Activated CD8-positive, alpha-beta T cell treated with anti-CD3 and anti-CD28 coated beads, Interleukin-2, amount 10 ng/mL, durations not matched to agents 7 days and 5 days (primary cell): ENCODE results near the gene YWHAH. TPM values are rescaled to one million over a fixed set of nuclear protein-coding genes. Genes with fewer than 3 reads are reported as not detected.

Experiments
- ATAC-seq: fragments of 150-1000 bp; cut with Tn5 transposase; one replicate; pipeline ENCODE4 v1.10.0; 2021; ENCODE audit warnings: moderate library complexity
- CTCF ChIA-PET: fragments of 350-600 bp; sonication (Branson Sonifier 250); formaldehyde crosslinking; loops from one replicate; lab custom pipeline; 2021; ENCODE audit warnings: antibody characterized with exemption; lab: Charles Lee
- POLR2A ChIA-PET: fragments of 350-600 bp; sonication (Branson Sonifier 250); formaldehyde crosslinking; loops from one replicate; lab custom pipeline; 2021; ENCODE audit warnings: antibody characterized with exemption; lab: Charles Lee
- DNase-seq: peaks from one replicate; pipeline ENCODE4 v3.0.0-alpha.2; 2020
- H3K27ac Mint-ChIP-seq: one replicate; pipeline ENCODE4 v1.8.0; 2021; ENCODE audit warnings: mild to moderate bottlenecking, mixed read lengths
- H3K27me3 Mint-ChIP-seq: one replicate; pipeline ENCODE4 v1.8.0; 2021; ENCODE audit warnings: low read depth, mixed read lengths
- H3K36me3 Mint-ChIP-seq: one replicate; pipeline ENCODE4 v1.8.0; 2021; ENCODE audit warnings: low read depth, mixed read lengths
- H3K4me1 Mint-ChIP-seq: one replicate; pipeline ENCODE4 v1.8.0; 2021; ENCODE audit warnings: low read depth, mixed read lengths
- H3K4me3 Mint-ChIP-seq: one replicate; pipeline ENCODE4 v1.8.0; 2021; ENCODE audit warnings: mild to moderate bottlenecking, mixed read lengths
- H3K9me3 Mint-ChIP-seq: one replicate; pipeline ENCODE4 v1.8.0; 2022; ENCODE audit warnings: mixed read lengths; ENCODE audit not compliant: insufficient read depth
- total RNA-seq, 2 experiments: library from RNA; stranded (reverse); gene quantifications; one replicate each; pipeline ENCODE4 v1.2.3, GENCODE V29; 2021

Gene YWHAH
- total RNA-seq, result 100 to 1,000 TPM; 248 to 251 TPM

GRCh38 chr22:31943978-31944699, at the start of gene YWHAH:
Gene YWHAH, plus strand, starts transcription at chr22:31944535. Its CDS starts 199 bp downstream, at chr22:31944734.
- no peaks in the 10 kb centered on the region for H3K9me3 Mint-ChIP-seq
- no peaks in the 10 kb centered on the region for H3K27me3 Mint-ChIP-seq
- ChIA-PET CTCF (interaction anchor here (1.9 to 7.2 kb wide), 3 partner anchors 26 to 281 kb away, joined by 8 to 89 read pairs (median 8); partner anchors contain the start of gene PISD), POLR2A (interaction anchor here (0.8 kb wide), 1 partner anchor 267 kb away, joined by 3 read pairs; no protein-coding TSS in a partner anchor)
- H3K27ac Mint-ChIP-seq, result peak within 1 kb of the TSS; percentile 97
- ATAC-seq (peak; percentile 79), DNase-seq (peak; percentile 96)
- H3K4me1 Mint-ChIP-seq, result peaks cover 35% of the 10 kb centered on the region
- H3K4me3 Mint-ChIP-seq, result peak within 1 kb of the TSS; percentile 93
- peaks cover 20% of the 10 kb centered on the region for H3K36me3 Mint-ChIP-seq

- no peaks in the 10 kb centered on the region for H3K27me3 Mint-ChIP-seq
- H3K4me3 Mint-ChIP-seq, result no peak overlapping the region
- H3K27ac Mint-ChIP-seq, result no peak overlapping the region
- no peaks in the 10 kb centered on the region for H3K9me3 Mint-ChIP-seq
- H3K4me1 Mint-ChIP-seq, result peaks cover 4% of the 10 kb centered on the region
- DNase-seq (no peak), ATAC-seq (no peak)
- ChIA-PET POLR2A (no interaction called here), CTCF (interaction anchor here (0.9 to 1.0 kb wide), 2 partner anchors 75 to 230 kb away, joined by 3 to 4 read pairs; no protein-coding TSS in a partner anchor)
- H3K36me3 Mint-ChIP-seq, result peaks cover 15% of the 10 kb centered on the region
Measured at GRCh38 chr22:31895411-31896123, 48.8 kb upstream of the YWHAH start.

- POLR2A ChIA-PET, result no interaction called here
- CTCF ChIA-PET, result interaction anchor here (0.9 to 1.0 kb wide), 2 partner anchors 74 to 231 kb away, joined by 3 to 4 read pairs; no protein-coding TSS in a partner anchor
- no peak overlapping the region for H3K27ac Mint-ChIP-seq
- H3K9me3 Mint-ChIP-seq, result no peaks in the 10 kb centered on the region
- no peaks in the 10 kb centered on the region for H3K27me3 Mint-ChIP-seq
- no peak overlapping the region for H3K4me3 Mint-ChIP-seq
- H3K36me3 Mint-ChIP-seq, result peaks cover 15% of the 10 kb centered on the region
- no peak for DNase-seq
- ATAC-seq, result no peak
- no peaks in the 10 kb centered on the region for H3K4me1 Mint-ChIP-seq
Measured at GRCh38 chr22:31896472-31896871, 47.9 kb upstream of the YWHAH start.

DNA sequence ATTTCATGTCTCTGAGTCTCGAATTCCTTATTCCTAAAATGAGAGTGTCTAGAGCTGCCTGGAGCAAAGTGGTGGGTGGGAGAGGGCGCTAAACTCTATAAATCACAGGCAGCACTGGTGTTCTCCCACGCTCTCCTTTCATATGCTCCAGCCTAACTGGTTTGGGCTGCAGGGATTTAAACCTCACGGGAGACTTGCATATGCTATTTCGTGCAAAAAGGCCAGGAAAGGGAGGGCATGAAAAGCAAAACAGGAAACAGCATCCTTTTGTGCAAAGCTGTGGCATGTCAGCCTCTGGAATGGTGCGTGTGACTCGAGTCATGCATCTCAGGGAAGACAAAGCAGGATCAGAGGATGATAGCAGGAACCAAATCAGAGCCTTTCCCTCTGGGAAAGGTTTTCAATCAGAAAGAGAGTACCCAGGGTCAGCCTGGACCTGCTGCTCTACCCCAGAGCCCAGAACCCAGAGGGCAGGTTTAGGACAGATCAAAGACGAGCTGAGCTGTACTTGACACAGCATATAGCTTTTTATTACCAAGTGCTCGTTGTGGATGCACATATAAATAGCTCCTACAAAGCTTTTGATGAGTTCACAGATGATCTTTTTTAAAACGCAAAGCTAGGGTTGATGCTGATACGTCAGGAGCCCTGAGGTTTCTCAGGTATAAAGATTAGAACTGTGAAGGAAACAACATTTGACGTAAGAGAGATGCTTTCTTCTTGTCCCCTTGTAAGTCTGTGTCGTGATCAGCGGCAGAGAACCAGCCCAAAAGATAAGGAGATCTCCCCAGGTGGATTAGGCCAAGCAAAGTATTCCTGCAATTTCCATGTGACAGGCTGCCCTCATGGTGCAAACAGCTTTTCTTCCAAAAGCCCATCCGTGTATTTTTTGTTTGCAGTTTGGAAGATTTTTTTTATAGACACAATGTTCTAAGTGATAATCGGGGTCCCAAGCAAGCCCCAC, 46.2 kb upstream of the YWHAH start:
- no peaks in the 10 kb centered on the region for H3K27me3 Mint-ChIP-seq
- no peak overlapping the region for H3K4me3 Mint-ChIP-seq
- CTCF ChIA-PET, result no interaction called here
- peak overlapping the region; percentile 23 for H3K27ac Mint-ChIP-seq
- DNase-seq (no peak), ATAC-seq (no peak)
- no peaks in the 10 kb centered on the region for H3K9me3 Mint-ChIP-seq
- H3K36me3 Mint-ChIP-seq, result peaks cover 14% of the 10 kb centered on the region
- H3K4me1 Mint-ChIP-seq, result no peaks in the 10 kb centered on the region
- POLR2A ChIA-PET, result no interaction called here

GRCh38 chr22:31898926-31899325, 45.4 kb upstream of the YWHAH start:
- ATAC-seq, result no peak
- no peaks in the 10 kb centered on the region for H3K27me3 Mint-ChIP-seq
- no peak overlapping the region for H3K27ac Mint-ChIP-seq
- DNase-seq, result no peak
- ChIA-PET CTCF (no interaction called here), POLR2A (no interaction called here)
- H3K36me3 Mint-ChIP-seq, result peaks cover 13% of the 10 kb centered on the region
- H3K4me3 Mint-ChIP-seq, result no peak overlapping the region
- no peaks in the 10 kb centered on the region for H3K9me3 Mint-ChIP-seq
- no peaks in the 10 kb centered on the region for H3K4me1 Mint-ChIP-seq

GRCh38 chr22:31899669-31900068, 44.7 kb upstream of the YWHAH start:
- H3K36me3 Mint-ChIP-seq, result peaks cover 12% of the 10 kb centered on the region
- ChIA-PET POLR2A (no interaction called here), CTCF (no interaction called here)
- H3K9me3 Mint-ChIP-seq, result no peaks in the 10 kb centered on the region
- DNase-seq (no peak), ATAC-seq (no peak)
- no peaks in the 10 kb centered on the region for H3K27me3 Mint-ChIP-seq
- no peak overlapping the region for H3K27ac Mint-ChIP-seq
- H3K4me3 Mint-ChIP-seq, result no peak overlapping the region
- H3K4me1 Mint-ChIP-seq, result no peaks in the 10 kb centered on the region

DNA sequence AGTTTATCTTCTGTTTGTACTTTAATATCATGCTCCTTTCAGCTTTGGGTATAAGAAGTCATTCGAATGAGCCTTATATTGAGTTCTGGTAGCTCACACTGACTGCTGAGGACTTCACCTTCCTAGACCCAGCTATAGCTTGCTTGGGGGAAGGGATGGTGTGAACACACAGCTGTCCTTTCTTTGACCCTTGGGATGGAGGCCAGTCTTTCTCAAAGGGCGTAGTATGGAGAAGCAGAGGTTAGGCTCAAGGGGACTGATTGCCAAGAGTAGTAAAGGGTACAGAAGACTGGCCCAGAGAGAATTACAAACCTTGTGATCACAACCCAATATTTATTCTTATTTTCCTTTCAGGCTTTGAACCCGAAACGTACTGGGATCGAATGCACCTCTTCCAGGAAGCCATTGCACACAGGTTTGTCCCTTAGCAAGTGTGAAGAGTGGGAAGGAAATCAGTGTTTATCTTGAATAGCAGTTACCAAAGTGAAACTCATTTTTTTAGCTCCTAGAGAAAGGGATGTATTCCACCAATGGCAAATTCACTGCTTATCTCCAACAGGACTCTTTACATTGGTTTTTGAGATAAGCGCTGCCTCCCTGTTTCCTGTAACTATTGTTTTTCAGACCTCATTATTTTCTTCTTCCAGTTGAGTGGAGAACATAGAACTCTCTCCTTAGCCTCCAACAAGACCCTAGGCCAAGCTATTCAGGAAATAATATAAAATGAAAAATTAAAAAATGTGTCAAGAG, 42.8 kb upstream of the YWHAH start:
- DNase-seq (no peak), ATAC-seq (no peak)
- H3K27ac Mint-ChIP-seq, result no peak overlapping the region
- no peaks in the 10 kb centered on the region for H3K4me1 Mint-ChIP-seq
- H3K4me3 Mint-ChIP-seq, result no peak overlapping the region
- no peaks in the 10 kb centered on the region for H3K27me3 Mint-ChIP-seq
- H3K9me3 Mint-ChIP-seq, result no peaks in the 10 kb centered on the region
- ChIA-PET CTCF (no interaction called here), POLR2A (no interaction called here)
- H3K36me3 Mint-ChIP-seq, result peaks cover 11% of the 10 kb centered on the region

GRCh38 chr22:31904651-31905050, 39.7 kb upstream of the YWHAH start:
- Mint-ChIP-seq H3K36me3 (peaks cover 17% of the 10 kb centered on the region), H3K27ac (no peak overlapping the region), H3K4me1 (no peaks in the 10 kb centered on the region), H3K9me3 (no peaks in the 10 kb centered on the region), H3K27me3 (no peaks in the 10 kb centered on the region), H3K4me3 (no peak overlapping the region)
- CTCF ChIA-PET, result no interaction called here
- no peak for ATAC-seq
- POLR2A ChIA-PET, result no interaction called here
- no peak for DNase-seq

- no peak overlapping the region for H3K27ac Mint-ChIP-seq
- no peaks in the 10 kb centered on the region for H3K9me3 Mint-ChIP-seq
- DNase-seq, result no peak
- CTCF ChIA-PET, result no interaction called here
- POLR2A ChIA-PET, result no interaction called here
- peaks cover 17% of the 10 kb centered on the region for H3K36me3 Mint-ChIP-seq
- H3K4me1 Mint-ChIP-seq, result no peaks in the 10 kb centered on the region
- H3K27me3 Mint-ChIP-seq, result no peaks in the 10 kb centered on the region
- no peak for ATAC-seq
- no peak overlapping the region for H3K4me3 Mint-ChIP-seq
Measured at GRCh38 chr22:31905356-31905755, 39.0 kb upstream of the YWHAH start.

GRCh38 chr22:31906086-31906485, 38.2 kb upstream of the YWHAH start:
- CTCF ChIA-PET, result no interaction called here
- ATAC-seq, result no peak
- no peak overlapping the region for H3K27ac Mint-ChIP-seq

DNA sequence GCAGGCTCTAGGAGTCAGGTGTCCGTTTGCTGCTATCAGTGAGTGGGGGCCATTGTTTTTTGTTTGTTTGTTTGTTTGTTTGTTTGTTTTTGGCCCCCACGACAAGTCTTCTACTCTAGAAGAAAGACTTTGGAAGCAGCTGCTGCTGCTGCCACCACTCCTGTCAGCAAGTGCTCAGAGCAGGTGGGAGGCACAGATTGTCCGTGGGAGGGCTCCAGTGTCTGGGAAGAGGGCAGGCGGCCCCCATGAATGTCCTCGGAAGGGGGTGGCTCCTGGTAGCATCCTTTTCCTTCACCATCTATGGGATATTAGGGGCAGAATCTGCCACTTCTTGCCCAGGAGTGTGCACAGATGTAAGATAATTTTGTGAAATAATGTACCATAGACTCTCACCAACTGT, 37.8 kb upstream of the YWHAH start:
- Mint-ChIP-seq H3K9me3 (no peaks in the 10 kb centered on the region), H3K27ac (no peak overlapping the region), H3K27me3 (no peaks in the 10 kb centered on the region), H3K4me1 (no peaks in the 10 kb centered on the region), H3K4me3 (no peak overlapping the region), H3K36me3 (peaks cover 17% of the 10 kb centered on the region)
- POLR2A ChIA-PET, result no interaction called here
- CTCF ChIA-PET, result no interaction called here
- ATAC-seq (no peak), DNase-seq (no peak)

More at GRCh38 chr22:31906086-31906485, 38.2 kb upstream of the YWHAH start:
- no peak for DNase-seq
- H3K4me1 Mint-ChIP-seq, result no peaks in the 10 kb centered on the region
- no peaks in the 10 kb centered on the region for H3K27me3 Mint-ChIP-seq
- H3K9me3 Mint-ChIP-seq, result no peaks in the 10 kb centered on the region
- H3K36me3 Mint-ChIP-seq, result peaks cover 17% of the 10 kb centered on the region
- POLR2A ChIA-PET, result no interaction called here
- no peak overlapping the region for H3K4me3 Mint-ChIP-seq
